ENCODE results near the gene WASF2.
"Not testable (repeated sequence)": the region's sequence is repeated elsewhere in the genome, so short reads cannot be mapped to it uniquely, and the experiment has no call there.

The WASF2 gene

GRCh38 chr1:27505420-27505680 lies 15.4 kb upstream of the WASF2 start:
- Histone ChIP-seq H3K36me3 (ENCODE audit: insufficient read depth, low read length) (no peaks in the 10 kb centered on the region), H3K9me3 (ENCODE audit: low read depth, low read length) (no peaks in the 10 kb centered on the region), H3K27ac (peak overlapping the region; percentile 4; the same call in 1 of the 2 replicates), H3K4me3 (no peak overlapping the region), H3K9ac (ENCODE audit: insufficient read length) (no peak overlapping the region)
- DNase-seq (ENCODE audit: low read depth, low spot score) = no peak
- TF ChIP-seq POLR2AphosphoS5 (IDR thresholded peaks at IDR 0.05; ENCODE audit: borderline replicate concordance, low read depth, low read length) = no peak
- TF ChIP-seq FOXP2 (optimal IDR thresholded peaks at IDR 0.05; ENCODE audit: control extremely low read depth, extremely low read length, insufficient read depth) = no peak
- no peak for TF ChIP-seq EZH2 (IDR thresholded peaks at IDR 0.05)

- DNase-seq (ENCODE audit: low read depth, low spot score) = no peak
- Histone ChIP-seq H3K36me3 (ENCODE audit: insufficient read depth, low read length) (no peaks in the 10 kb centered on the region), H3K27ac (peak overlapping the region; percentile 78), H3K9me3 (ENCODE audit: low read depth, low read length) (no peaks in the 10 kb centered on the region), H3K9ac (ENCODE audit: insufficient read length) (peak overlapping the region; percentile 63), H3K4me3 (no peak overlapping the region)
- TF ChIP-seq EZH2 (IDR thresholded peaks at IDR 0.05) (no peak), FOXP2 (optimal IDR thresholded peaks at IDR 0.05; ENCODE audit: control extremely low read depth, extremely low read length, insufficient read depth) (no peak), POLR2AphosphoS5 (IDR thresholded peaks at IDR 0.05; ENCODE audit: borderline replicate concordance, low read depth, low read length) (no peak)
These were observed 14.8 kb upstream of the WASF2 start for GRCh38 chr1:27504588-27505419.

GRCh38 chr1:27503844-27504587 lies 14.0 kb upstream of the WASF2 start:
- no peak for TF ChIP-seq FOXP2 (optimal IDR thresholded peaks at IDR 0.05; ENCODE audit: control extremely low read depth, extremely low read length, insufficient read depth)
- no peak for TF ChIP-seq POLR2AphosphoS5 (IDR thresholded peaks at IDR 0.05; ENCODE audit: borderline replicate concordance, low read depth, low read length)
- TF ChIP-seq EZH2 (IDR thresholded peaks at IDR 0.05) = no peak
- no peaks in the 10 kb centered on the region for H3K36me3 ChIP-seq (ENCODE audit: insufficient read depth, low read length)
- no peak overlapping the region for H3K4me3 ChIP-seq
- DNase-seq (ENCODE audit: low read depth, low spot score) = no peak
- peak overlapping the region; percentile 78 for H3K27ac ChIP-seq
- peak overlapping the region; percentile 63 for H3K9ac ChIP-seq (ENCODE audit: insufficient read length)
- H3K9me3 ChIP-seq (ENCODE audit: low read depth, low read length) = no peaks in the 10 kb centered on the region

- Histone ChIP-seq H3K9ac (ENCODE audit: insufficient read length) (no peak overlapping the region), H3K4me3 (no peak overlapping the region), H3K9me3 (ENCODE audit: low read depth, low read length) (no peaks in the 10 kb centered on the region), H3K27ac (no peak overlapping the region), H3K36me3 (ENCODE audit: insufficient read depth, low read length) (no peaks in the 10 kb centered on the region)
- no peak for DNase-seq (ENCODE audit: low read depth, low spot score)
- no peak for TF ChIP-seq FOXP2 (optimal IDR thresholded peaks at IDR 0.05; ENCODE audit: control extremely low read depth, extremely low read length, insufficient read depth)
- TF ChIP-seq EZH2 (IDR thresholded peaks at IDR 0.05) = no peak
- TF ChIP-seq POLR2AphosphoS5 (IDR thresholded peaks at IDR 0.05; ENCODE audit: borderline replicate concordance, low read depth, low read length) = no peak
These were observed 13.1 kb upstream of the WASF2 start for GRCh38 chr1:27503033-27503432.

GRCh38 chr1:27501159-27501558 lies 11.2 kb upstream of the WASF2 start:
- not testable (repeated sequence) for H3K27ac ChIP-seq; DNase-seq (ENCODE audit: low read depth, low spot score); H3K9ac ChIP-seq (ENCODE audit: insufficient read length)

GRCh38 chr1:27499142-27499541 lies 9.2 kb upstream of the WASF2 start:
- H3K9me3 ChIP-seq (ENCODE audit: low read depth, low read length) = no peaks in the 10 kb centered on the region
- no peak for TF ChIP-seq POLR2AphosphoS5 (IDR thresholded peaks at IDR 0.05; ENCODE audit: borderline replicate concordance, low read depth, low read length)
- no peak for TF ChIP-seq EZH2 (IDR thresholded peaks at IDR 0.05)
- TF ChIP-seq FOXP2 (optimal IDR thresholded peaks at IDR 0.05; ENCODE audit: control extremely low read depth, extremely low read length, insufficient read depth) = no peak
- no peak overlapping the region for H3K9ac ChIP-seq (ENCODE audit: insufficient read length)
- no peak for DNase-seq (ENCODE audit: low read depth, low spot score)
- no peak overlapping the region for H3K4me3 ChIP-seq
- H3K36me3 ChIP-seq (ENCODE audit: insufficient read depth, low read length) = no peaks in the 10 kb centered on the region
- H3K27ac ChIP-seq = no peak overlapping the region

More at GRCh38 chr1:27501159-27501558, 11.2 kb upstream of the WASF2 start:
- not testable (repeated sequence) for H3K9me3 ChIP-seq (ENCODE audit: low read depth, low read length); H3K36me3 ChIP-seq (ENCODE audit: insufficient read depth, low read length); H3K4me3 ChIP-seq

- Histone ChIP-seq H3K27ac (no peak overlapping the region), H3K9ac (ENCODE audit: insufficient read length) (no peak overlapping the region), H3K36me3 (ENCODE audit: insufficient read depth, low read length) (no peaks in the 10 kb centered on the region), H3K9me3 (ENCODE audit: low read depth, low read length) (no peaks in the 10 kb centered on the region), H3K4me3 (no peak overlapping the region)
- TF ChIP-seq EZH2 (IDR thresholded peaks at IDR 0.05) (no peak), POLR2AphosphoS5 (IDR thresholded peaks at IDR 0.05; ENCODE audit: borderline replicate concordance, low read depth, low read length) (no peak), FOXP2 (optimal IDR thresholded peaks at IDR 0.05; ENCODE audit: control extremely low read depth, extremely low read length, insufficient read depth) (no peak)
- no peak for DNase-seq (ENCODE audit: low read depth, low spot score)
These were observed 6.7 kb upstream of the WASF2 start for GRCh38 chr1:27496604-27497155.

GRCh38 chr1:27492796-27493195 lies 2.8 kb upstream of the WASF2 start:
- TF ChIP-seq EZH2 (IDR thresholded peaks at IDR 0.05) (no peak), FOXP2 (optimal IDR thresholded peaks at IDR 0.05; ENCODE audit: control extremely low read depth, extremely low read length, insufficient read depth) (no peak), POLR2AphosphoS5 (IDR thresholded peaks at IDR 0.05; ENCODE audit: borderline replicate concordance, low read depth, low read length) (no peak)
- no peak for DNase-seq (ENCODE audit: low read depth, low spot score)
- H3K4me3 ChIP-seq = no peak overlapping the region
- H3K9ac ChIP-seq (ENCODE audit: insufficient read length) = no peak overlapping the region
- H3K9me3 ChIP-seq (ENCODE audit: low read depth, low read length) = no peaks in the 10 kb centered on the region
- H3K27ac ChIP-seq = peak overlapping the region; percentile 68; the same call in 1 of the 2 replicates
- H3K36me3 ChIP-seq (ENCODE audit: insufficient read depth, low read length) = no peaks in the 10 kb centered on the region

All from SK-N-MC (cell line).